ENCODE results near the gene OR1D5.
"Not testable (repeated sequence)": the region's sequence is repeated elsewhere in the genome, so short reads cannot be mapped to it uniquely, and the experiment has no call there.

Gene OR1D5

DNA sequence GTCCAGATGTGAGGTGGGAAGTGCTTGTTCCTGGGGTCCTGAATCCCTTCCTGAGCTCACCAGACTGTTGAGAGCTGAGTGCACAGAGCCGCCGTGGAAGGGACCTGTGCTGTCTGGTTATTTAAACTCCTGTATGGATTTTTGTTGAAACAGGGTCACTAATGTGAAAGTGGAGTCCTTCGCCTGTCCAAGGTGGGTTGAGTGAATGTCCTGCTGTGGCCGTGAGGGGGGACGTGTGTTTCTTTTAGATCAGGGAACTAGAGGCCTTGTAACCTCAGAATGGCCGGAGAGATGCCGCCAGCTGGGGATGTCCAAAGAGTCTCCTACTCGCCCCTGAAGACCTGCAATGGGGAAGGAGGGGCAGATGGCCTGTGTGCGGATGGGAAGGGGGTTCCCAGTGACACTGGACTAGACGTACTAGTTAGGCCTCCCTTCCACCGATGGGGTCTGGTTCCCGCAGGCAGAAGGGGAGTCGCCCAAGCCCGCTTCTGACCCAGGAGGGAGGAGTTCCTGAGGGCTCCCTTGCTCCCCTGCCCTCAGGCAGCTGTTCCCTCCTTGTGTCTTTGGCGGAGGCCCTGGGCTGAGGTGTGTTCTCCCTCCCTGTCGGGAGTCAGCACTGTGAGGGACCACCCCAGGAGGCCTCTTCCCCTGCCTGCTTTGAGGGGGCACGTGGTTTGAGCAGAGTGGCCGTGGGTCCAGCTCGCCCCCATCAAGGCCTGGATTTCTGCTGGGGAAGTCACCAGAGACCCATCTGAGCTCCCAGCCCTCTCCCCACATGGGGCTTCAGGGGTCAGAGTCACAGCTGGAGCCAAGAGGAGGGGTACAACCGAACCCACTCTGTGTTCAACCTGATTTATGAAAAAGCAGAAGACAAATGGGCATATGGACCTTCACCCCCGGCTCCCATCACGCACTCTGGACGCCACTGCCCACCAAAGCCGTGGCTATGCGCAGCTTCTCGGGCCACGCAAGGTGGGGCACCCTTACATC is 30.9 kb downstream of the OR1D5 start:
- DNase-seq (ENCODE audit: low read depth), result no peak

DNA sequence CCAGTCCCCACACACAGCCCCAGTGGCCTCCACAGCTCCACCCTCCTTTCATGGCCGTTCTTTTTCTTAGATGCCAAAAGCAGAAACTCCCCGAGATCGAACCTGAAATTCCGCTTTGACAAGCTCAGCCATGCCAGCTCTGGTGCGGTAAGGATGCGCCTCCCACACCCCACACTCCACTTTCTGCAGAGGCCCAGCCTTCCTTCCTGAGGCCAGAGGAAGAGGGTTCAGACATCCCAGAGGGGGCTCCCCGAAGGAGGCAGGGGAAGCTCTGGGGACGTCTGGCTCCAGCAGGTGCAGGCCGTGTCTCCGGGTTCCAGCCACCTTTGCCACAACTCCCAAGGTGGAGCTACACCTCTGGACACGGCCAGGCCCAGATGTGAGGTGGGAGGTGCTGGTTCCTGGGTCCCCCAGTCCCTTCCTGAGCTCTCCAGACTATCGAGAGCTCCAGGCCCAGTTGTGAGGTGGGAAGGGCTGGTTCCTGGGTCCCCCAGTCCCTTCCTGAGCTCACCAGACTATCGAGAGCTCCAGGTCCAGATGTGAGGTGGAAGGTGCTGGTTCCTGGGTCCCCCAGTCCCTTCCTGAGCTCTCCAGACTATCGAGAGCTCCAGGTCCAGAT is 32.4 kb downstream of the OR1D5 start:
- DNase-seq (ENCODE audit: low read depth), result not testable (repeated sequence)

DNA sequence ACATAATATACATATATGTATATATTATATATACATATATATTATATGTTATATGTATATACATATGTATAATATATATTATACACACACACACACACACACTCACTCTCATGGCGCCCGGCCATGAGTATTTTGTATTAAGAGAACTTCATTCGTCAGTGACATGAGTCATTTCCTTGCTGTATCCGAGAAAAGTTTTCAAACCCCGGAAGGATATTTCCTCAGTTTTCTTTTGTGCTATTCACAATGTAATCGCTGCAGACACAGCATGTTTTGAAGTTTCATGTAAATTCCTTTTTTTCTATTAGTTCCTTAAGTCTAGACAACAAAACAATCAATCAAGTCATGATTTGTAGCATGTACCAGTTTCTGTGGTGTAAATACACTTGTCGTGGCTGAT is 33.3 kb downstream of the OR1D5 start:
- peak; percentile 64 for DNase-seq (ENCODE audit: low read depth)

DNA sequence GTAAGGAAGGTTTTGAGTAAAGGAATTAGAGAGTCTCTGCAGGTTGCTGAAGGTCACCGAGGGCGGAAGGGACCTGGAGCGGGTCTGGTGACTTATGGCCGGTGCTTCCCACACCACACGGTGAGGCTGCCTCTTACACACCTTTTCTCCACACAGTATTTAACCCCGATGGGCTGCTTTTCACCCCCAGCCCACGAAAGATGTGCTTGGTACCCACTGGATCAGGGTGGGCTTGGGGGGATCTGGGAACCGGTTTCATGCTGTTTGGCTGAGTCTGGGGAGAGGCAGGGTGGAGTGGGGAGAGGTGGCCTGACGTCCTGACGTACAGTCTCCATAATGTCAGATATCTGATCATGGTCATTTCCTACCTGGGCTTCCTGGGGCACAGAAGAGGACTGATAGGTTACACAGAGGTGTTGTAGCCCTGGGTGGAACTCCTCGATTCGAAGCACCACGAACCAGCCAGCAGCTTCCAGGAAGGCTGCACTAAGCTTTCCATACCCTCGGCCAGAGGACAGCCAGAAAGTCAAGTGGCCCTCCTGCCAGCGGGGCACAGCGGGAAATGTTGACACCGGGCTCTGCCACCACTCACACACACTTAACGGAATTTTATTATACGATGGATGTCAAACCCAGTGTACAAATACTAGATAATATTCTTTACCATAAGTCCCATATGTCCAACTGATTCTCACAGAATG is 34.0 kb downstream of the OR1D5 start:
- no peak for DNase-seq (ENCODE audit: low read depth)

DNA sequence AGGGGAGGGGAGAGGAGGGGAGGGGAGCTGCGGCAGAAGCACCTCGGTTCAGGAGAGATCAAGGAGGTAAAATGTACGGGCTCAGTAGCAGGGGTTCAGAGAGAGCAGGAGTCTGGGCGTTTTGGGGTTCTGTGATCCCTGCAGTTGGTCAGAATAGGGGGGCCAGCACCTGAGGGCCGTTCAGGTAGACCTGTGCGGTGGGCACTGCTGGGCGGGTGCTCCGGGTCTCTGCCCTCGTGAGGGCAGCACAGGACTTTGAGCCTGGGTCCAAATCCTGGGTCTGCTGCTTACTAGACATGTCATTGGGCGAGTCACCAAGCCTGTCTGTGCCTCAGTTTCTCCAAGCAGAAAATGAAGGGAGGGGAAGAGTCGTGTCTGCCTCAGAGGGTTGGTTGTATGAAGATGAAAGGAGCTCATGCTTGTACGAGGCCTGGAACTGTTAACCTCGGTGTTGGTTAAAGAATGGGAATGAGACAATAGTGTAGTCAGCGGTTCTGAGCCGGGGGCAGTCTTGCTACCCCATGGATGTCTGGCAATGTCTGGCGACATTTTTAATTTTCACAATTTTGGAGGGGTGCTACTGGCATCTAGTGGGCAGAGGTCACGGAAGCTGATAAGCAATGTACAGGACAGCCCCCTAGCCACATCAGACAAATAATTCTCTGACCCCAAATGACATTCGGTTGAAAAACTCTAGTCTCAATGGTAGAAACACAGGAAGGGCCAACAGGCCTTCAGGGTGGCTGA is 35.4 kb downstream of the OR1D5 start:
- no peak for DNase-seq (ENCODE audit: low read depth)

DNA sequence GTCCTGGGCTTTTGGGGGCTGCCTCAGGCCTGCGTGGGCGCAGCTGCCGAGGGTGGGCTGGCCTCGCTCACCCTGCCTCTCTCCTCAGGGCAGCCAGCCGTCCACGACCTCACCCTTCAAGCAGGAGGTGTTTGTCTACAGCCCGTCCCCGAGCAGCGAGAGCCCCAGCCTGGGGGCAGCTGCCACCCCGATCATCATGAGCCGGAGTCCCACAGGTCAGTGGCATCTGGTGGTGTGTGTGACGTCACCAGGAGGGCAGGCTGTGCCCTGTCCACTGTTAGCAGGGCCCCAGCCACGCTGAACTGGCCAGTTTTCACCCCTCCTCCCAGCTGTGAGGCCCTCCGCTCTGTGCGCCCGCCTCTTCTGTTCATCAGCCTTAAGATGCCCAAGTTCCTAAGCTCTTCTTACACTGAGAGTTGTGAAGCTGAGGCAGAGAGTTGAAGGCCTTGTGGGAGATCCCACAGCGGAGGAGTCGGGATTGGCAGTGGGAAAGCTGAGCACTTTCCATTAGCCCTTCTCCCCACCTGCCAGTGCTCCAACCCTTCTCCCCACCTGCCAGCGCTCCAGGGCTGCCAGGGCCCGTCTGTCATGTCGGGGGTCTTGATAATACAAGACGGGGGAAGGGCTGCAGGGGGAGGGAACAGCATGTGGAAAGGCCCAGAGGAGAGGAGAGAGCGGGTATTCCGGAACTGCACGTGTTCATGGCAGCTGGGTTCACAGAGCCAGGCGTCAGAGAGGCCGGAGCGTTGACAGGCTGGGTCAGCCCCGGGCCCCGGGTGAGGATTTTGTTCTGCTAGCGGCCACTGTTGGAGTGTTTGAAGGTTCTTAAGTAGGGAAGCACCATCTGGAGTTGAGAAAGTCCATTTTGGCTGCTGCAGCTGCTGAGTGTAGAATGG is 36.3 kb downstream of the OR1D5 start:
- DNase-seq (ENCODE audit: low read depth), result no peak

DNA sequence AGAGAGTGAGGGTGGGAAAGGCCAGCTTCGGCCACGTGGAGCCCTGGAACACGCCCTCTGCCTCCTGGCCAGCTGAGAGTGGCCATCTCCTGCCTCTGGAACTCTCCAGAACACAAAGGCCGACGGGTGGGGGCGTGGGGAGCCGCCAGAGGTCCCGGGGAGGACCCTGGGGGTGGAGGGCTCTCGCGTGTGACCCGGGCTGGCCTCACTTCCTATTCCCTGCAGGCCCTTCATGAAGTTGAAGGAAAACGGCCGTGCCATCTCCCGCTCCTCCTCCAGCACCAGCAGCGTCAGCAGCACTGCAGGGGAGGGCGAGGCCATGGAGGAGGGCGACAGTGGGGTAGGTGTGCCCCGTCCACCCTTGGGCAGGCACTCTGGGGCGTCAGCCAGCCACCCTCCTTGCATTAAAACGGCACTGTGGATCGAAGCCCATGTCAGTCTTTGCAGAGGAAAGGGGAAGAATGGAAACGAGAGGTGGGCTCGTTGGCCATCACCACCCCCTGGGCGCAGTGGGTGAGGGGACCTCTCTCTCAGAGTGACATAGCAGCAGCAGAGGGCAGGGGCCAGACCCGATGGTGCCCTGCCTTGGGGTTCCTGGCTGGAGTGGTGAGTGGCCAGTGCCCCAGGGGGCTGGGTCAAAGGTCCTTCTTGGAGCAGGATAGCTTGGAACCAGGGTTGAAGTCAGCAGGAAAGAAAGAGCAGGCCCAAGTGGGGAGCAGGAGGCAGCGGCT is 37.1 kb downstream of the OR1D5 start:
- no peak for DNase-seq (ENCODE audit: low read depth)

DNA sequence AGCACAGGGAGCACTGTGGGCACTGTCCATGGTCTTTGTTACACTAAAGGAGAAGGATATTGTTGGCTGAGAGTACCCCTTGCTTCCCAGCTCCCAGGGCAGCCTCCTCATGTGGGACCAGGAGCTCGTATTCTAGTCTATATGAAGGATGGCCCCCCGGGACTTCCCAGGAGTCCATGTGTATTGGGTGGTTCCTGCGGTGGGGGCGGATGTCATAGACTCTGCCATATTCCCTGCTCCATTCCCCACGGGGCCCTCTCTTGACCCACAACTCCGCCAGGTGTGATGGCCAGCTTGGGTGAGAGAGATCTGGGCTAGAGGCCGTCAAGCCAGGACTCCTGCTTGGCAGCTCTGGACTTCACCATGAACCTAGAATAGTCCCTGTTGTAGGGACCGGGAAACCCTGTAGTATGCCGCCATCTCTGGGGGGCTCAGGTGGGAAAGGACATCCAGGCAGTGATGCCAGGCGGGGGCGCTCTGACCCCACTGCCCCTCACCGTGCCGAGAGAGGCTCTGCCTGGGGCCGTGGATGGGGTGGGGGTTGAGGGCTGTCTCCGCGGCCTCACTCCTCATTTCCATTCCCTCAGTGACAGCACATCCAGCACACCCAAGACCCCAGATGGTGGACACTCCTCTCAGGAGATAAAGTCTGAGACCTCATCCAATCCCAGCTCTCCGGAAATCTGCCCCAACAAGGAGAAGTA is 37.8 kb downstream of the OR1D5 start:
- DNase-seq (ENCODE audit: low read depth), result no peak

DNA sequence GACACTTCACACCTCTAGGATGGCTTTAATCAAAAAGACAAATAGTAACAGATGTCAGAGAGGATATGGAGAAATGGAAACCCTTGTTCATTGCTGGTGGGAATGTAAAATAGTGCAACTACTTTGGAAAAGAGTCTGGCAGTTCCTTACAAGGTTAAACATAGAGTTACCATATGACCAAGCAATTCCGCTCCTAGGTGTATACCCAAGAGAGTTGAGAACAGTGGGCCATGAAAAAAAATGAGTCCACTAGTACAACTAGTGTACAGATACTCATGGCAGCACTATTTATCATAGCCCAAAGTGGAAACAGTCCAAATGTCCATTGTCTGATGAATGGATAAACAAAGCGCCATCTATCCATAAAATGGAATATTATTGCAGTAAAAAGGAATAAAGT is 39.1 kb downstream of the OR1D5 start:
- DNase-seq (ENCODE audit: low read depth), result no peak

DNA sequence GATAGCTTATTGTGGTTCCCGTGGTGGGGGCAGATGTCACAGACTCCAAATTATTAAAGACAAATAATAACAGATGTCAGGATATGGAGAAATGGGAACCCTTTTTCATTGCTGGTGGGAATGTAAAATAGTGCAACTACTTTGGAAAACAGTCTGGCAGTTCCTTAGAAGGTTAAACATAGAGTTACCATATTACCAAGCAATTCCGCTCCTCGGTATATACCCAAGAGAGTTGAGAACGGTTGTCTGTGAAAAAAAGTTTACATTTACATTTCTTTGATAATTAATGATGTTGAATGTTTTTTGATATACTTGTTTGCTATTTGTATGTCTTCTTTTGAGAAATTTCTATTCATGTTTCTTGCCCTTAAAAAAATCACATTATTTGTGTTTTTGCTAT is 41.2 kb downstream of the OR1D5 start:
- no peak for DNase-seq (ENCODE audit: low read depth)

DNA sequence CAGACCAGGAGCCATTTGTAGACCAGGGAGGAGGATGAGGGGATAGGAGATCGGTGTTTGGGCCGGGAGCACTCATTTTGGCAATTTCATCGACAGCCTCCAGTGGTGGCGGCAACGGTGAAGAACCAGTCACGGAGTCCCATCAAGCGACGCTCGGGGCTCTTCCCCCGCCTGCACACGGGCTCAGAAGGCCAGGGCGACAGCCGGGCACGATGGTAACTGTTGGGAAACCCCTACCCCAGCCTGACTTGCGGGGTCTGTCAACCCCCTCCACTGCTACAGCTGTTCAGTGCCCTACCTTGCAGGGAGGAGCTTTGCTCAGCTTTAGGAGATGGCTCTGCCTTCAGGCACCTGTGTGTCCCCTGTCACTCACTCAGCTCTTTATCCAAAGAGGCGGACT is 43.0 kb downstream of the OR1D5 start:
- no peak for DNase-seq (ENCODE audit: low read depth)

DNA sequence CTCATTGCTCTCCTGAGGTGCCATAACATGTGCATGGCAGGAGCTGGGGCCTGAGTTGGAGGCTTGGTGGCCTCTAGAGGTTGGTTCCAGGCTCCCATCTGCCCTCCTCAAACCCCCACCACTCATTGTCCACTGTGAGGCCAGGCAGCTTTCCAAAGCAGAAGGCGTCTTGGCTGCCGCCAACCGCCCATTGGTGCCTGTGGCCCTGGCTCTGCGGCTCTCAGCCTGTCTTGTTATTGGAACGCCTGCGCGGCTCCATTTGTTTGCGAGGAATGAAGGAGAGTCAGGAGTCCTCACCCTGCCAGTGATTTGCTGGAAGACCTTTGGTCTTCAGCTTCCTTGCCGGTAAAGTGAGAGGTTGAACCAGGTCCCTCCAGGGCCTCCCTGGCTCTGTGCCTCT is 43.6 kb downstream of the OR1D5 start:
- DNase-seq (ENCODE audit: low read depth), result no peak

DNA sequence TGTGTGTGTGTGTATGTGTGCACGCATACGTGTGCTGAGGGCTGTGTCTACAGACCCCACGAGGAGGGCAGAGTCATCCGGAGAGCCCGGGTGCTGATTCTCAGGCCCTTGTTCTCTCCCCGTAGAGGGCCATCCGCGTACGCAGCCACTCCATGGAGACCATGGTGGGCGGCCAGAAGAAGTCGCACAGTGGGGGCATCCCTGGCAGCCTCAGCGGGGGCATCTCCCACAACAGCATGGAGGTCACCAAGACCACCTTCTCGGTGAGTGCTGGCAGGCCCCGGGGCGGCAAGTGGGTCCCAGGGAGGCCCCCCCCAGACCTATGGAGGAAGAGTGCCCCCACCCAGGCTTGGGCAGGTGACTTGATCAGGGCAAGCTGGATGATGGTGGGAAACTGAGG is 45.5 kb downstream of the OR1D5 start:
- DNase-seq (ENCODE audit: low read depth), result no peak

DNA sequence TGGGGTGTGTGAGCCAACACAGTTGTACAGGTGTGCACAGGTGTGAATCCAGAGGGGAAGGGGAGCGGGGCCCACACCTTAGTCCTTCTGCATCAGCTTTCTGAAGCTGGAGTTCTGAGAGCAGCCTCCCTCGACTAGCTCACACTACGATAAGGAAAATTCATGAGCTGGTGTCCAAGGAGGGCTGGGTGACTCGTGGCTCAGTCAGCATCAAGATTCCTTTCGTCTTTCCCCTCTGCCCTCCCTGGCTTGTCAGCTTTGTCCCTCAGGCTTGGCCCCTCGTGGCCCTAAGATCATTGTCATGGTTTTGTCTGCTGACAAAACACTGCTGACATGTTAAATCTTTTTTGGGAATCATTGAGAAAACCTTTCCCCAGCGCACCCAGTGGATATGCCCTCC is 47.5 kb downstream of the OR1D5 start:
- DNase-seq (ENCODE audit: low read depth), result peak; percentile 65

DNA sequence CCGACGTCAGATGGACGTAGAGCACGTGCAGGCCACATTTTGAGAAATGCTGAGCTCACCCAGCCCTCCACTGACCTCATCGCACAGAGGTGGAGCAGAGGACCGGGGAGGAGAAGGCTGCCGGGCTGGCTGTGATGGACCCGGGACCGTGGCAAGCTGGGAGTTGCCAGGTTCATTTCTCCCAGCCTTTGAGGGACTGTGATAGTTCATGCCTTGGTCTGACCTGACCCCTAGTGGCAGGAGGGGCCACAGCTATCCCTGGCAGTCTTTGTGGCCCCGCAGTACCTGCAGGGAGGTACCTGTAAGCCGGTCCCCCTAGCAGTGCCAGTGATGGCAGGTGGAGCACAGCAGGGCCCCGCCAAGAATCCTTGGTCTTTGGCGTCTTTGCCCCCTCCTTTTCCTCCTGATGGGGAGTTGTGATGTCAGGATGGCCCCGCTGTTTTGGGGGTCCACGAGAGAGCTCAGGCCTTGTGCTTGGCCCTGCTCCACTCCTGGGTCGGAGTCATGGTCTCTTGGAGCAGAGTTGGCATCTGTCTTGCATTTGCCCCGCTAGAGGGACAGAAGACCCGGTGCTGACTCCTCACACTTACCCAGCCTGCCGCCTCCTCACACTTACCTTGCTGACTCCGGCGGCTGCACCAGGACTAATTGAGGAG is 50.4 kb downstream of the OR1D5 start:
- DNase-seq (ENCODE audit: low read depth), result no peak

All from HS-5 (cell line).